Epidermal melanocyte (primary cell): Measurements from ENCODE around the gene MAEA.
A peak's percentile ranks its signal among the peaks of the same experiment; 100 is the strongest.
"Not testable (repeated sequence)": the region's sequence is repeated elsewhere in the genome, so short reads cannot be mapped to it uniquely, and the experiment has no call there.

ENCODE experiments used
- DNase-seq: peaks from one replicate; pipeline ENCODE4 v3.0.0; 2011; ENCODE audit warnings: low spot score; ENCODE audit not compliant: insufficient read length

The MAEA gene

GRCh38 chr4:1333851-1334578 is 44.3 kb downstream of the MAEA start:
- DNase-seq: peak; percentile 63

DNA sequence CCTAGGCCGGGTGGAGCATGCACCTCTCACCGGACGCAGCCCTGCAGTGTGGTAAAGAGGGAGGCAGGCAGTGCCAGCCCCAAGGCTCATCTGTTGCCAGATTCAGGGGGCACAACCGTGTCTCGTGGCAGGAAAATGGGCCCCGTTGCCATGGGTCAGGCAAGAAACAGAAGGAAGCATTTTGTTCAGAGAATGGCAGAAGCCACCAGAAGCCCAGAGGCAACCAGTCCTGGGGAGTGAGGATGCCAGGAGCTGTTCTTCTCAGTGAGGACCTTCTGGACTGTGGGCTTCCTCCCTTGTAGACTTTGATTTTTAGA is 44.8 kb downstream of the MAEA start:
- DNase-seq: peak; percentile 56

- DNase-seq: not testable (repeated sequence)
These were observed 45.6 kb downstream of the MAEA start for GRCh38 chr4:1335193-1335883.

- no peak for DNase-seq
These were observed 46.4 kb downstream of the MAEA start for GRCh38 chr4:1336088-1336491.

DNA sequence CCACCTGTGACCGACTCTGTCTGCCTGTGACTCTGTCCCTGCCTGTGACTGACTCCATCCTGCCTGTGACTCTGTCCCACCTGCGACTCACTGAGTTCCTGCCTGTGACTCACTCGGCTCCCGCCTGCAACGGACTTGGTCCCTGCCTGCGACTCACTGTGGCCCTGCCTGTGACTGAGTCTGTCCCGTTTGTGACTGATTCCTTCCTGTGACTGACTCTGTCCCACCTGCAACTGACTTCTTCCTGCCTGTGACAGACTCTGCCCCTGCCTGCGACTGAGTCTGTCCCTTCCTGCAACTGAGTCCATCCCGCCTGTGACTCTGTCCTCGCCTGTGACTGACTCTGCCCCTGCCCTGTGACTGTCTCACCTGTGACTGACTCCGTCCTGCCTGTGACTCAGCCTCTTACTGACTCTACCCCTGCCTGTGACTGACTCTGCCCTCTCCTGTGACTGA is 47.7 kb downstream of the MAEA start:
- no peak for DNase-seq

DNA sequence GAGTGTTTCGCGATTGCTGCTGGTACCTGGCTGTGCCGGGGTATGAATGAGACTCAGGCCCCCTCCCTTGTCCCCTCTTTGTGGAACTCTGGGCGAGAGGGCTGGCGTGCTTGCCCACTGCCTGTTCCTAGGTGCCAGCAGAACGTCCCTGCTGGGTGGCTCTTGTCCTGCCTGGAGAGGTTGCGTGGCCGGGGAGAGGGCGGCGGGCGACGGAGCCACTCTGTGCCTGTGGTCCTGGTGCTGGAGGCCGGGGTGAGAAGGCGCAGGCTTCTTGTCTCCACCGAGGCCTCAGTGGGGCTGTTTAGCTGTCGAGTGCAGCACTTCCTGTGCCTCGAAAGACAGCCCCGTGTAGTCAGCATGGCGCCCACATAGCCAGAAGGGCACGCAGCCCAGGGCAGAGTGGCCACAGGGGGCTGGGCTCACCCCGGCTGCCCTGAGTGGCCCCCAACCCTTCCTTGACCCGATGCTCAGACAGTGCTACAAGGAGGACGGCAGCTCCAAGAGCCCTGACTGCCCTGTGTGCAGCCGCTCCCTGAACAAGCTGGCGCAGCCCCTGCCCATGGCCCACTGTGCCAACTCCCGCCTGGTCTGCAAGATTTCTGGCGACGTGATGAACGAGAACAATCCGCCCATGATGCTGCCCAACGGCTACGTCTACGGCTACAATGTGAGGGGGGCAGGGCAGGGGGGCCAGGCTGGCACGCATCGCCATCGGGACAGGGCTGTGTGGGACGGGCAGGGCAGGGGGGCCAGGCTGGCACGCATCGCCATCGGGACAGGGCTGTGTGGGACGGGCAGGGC is 48.5 kb downstream of the MAEA start:
- DNase-seq: no peak

GRCh38 chr4:1338752-1339414 is 49.2 kb downstream of the MAEA start:
- DNase-seq: no peak

DNA sequence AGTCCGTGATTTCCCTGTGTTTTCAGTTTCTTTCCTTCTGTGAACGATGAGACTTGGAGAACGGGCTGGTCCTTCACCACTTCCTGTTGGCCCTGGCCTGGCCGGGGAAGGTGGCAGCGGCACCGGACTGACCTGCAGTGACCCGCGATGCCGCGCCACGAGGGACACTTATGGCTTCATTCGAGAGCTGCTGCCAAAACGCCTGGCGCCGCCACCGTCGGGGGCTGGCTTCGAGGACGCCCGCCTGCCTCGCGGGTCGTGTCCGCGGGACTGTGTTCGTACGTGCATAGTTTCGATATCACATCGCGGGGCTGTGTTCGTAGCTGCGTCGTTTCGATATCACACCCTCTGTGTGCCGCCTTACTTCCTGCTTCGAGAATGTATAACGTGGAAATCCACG is 49.8 kb downstream of the MAEA start:
- DNase-seq: no peak

GRCh38 chr4:1340181-1340747 is 50.6 kb downstream of the MAEA start:
- DNase-seq: no peak

DNA sequence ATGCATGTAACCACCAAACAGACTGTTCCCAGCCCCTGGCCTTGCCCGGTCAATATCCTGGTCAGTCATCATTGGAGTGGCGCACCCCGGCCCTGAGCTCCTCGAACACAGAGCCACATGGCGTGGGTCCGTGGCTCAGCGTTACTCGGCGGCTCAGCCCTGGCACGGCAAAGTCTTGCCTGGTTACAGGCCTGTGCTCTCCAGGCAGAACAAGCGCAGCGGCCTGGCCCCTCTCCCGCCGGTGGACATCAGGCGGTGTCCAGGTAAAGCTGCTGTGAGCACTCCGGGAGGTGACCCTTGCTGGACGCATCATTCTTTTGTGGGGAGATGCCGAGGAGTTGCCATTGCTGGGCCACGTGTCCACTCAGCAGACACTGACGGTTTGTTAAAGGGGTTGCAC is 51.2 kb downstream of the MAEA start:
- no peak for DNase-seq

GRCh38 chr4:1342003-1342402 is 52.3 kb downstream of the MAEA start:
- DNase-seq: no peak

- DNase-seq: no peak
These were observed 55.0 kb downstream of the MAEA start for GRCh38 chr4:1344696-1345095.

- DNase-seq: no peak
These were observed 56.5 kb downstream of the MAEA start for GRCh38 chr4:1345903-1346780.

DNA sequence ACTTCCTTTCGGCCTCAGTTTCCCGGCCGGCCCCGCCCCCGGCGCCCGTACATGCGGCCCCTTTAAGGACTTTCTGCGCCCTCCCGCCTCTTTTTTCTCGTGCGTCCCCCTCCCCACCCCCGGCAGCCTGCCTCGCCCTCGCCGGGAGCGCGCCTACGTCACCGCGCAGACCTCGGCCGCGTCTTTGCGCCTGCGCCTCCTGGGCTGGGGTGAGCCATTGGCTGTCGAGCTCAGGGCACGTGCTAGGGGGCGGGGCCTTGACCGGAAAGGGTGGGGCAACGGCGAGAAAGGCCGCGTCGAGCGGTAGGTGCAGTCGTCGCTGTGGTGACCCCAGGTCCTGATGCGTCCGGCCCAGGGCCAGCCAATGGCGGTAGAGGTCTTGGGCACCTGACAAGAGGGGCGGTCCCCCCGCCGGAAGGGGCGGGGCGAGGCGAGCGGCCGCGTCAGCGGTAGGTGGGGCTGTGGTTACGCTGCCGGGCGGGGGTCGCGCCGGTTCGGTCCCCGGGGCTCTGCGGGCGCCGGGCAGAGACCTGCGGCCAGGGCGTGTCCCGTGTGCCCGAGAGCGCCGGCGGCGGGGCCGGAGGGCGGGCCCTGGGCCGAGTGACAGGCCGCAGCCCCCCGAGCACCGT is 57.2 kb downstream of the MAEA start, which contains the start of gene UVSSA:
Gene UVSSA (plus strand): TSS at position 428 of the 629 bp plus-strand sequence. CDS start 884 bp downstream, outside the sequence.
- DNase-seq: peak; percentile 99

DNA sequence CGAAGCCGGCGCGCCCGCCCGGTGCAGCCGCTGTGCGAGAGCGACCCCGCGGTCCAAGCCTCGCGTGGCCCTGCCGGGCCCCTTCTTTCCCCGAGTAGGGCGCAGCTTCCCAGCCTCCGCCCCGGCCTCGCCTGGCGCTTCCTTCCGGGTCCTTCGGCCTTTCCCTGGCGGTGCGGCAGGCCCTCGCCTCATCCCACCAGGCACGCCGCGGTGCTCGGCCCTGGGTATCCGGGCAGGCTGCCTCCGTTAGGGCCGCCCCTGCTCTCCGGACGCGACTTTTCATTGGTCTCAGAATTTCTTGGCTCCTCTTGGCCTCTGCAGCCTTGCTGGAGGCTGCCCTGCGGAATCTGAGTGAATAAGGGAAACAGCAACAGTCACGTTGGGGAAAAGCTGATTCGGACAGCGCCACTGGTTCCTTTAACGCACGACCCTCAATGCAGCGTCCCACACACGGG is 57.7 kb downstream of the MAEA start:
- peak; percentile 93 for DNase-seq

GRCh38 chr4:1348014-1348513 is 58.4 kb downstream of the MAEA start:
- DNase-seq: no peak

GRCh38 chr4:1348746-1349145 is 59.1 kb downstream of the MAEA start:
- no peak for DNase-seq

DNA sequence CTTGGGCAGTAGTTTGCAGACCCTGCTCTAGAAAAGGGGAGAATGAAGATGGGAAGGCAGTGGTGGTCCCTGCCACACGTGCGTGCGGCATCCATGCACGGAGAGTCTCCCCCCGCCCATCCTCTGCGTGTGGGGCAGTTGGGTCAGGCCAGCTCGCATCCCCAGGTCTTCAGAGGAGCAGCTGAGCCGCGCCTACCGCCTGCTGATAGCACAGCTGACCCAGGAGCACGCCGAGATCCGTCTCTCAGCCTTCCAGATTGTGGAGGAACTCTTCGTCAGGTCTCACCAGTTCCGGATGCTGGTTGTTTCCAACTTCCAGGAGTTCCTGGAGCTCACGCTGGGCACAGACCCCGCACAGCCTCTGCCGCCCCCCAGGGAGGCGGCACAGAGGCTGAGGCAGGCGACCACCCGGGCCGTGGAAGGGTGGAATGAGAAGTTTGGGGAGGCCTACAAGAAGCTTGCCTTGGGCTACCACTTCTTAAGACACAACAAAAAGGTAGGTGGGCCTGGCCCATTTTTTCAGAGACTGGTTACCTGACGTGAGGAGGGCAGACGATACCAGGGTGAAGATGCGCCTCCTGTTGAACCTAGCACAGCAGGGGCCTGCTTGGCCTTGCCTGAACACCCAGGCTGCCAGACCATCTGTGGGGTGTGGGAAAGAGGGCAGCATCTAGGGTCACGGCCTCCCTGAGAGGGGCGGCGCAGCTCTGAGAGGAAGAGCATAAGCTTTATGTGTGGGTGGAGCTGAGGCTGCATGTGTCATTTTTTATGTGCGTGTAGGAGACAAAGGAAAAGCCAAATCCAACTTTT is 59.9 kb downstream of the MAEA start:
- DNase-seq: no peak

GRCh38 chr4:1350169-1350520 is 60.5 kb downstream of the MAEA start:
- DNase-seq: no peak
